Fibroblast of gingiva (primary cell): ENCODE measurements around the gene MGMT.

Experiments used
- DNase-seq: peaks from one replicate; pipeline ENCODE4 v3.0.0-alpha.2; 2011; ENCODE audit warnings: low read depth

The MGMT gene

DNA sequence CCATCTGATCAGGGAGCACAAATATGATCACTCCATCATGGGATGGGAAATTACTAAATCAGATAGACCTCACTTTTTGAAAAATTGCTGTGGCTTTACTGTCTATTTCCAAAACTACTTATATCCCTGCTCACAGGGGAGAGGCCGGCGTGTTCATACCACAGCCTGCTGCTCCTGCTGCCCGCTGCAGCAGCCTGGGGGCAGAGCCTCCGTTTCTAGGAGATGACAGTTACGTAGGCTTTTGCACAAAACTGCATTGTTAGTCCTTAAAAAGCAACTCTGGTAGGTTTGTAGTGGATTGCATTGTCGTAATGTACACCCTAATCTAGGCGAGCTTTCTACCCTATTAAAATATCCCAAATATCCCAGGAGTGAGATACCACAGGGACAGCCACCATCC lies 293.4 kb downstream of the MGMT start:
- no peak for DNase-seq

DNA sequence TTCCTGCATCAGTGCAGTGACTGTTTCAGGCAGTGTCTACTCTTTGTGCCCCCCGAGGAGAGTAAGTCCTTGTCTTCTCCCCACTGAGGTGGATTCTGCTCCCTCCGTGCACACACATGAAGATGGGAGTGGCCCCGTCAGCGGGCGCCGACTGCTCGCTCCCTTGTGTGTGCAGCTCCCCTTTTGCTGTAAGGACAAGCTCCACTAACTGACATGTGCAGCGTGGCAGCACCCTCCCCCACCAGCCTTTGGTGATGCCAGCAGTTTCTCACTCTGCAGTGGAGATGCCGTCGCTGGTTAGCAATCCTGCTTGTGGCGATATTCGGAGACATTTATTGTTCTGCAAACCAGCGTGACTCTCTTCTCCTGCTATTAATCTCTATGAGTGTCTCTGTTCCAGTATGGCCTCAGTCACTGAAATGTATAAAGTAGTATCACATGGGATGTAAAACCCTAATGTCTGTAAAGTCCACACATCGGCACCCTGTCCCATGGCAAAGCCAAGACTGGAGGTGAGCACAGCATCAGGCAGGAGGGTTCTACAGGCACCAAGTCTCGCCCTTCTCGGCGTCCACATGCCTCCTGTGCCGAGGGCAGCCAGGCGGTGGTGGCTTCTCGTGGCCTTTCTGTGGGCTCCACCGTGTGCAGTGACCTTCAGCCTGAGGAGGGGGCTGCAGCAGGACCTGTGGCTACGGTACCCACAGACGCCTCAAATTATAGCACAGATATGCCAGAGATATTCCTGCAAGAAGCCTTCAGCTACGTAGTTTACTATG lies 294.3 kb downstream of the MGMT start:
- DNase-seq, result no peak

DNA sequence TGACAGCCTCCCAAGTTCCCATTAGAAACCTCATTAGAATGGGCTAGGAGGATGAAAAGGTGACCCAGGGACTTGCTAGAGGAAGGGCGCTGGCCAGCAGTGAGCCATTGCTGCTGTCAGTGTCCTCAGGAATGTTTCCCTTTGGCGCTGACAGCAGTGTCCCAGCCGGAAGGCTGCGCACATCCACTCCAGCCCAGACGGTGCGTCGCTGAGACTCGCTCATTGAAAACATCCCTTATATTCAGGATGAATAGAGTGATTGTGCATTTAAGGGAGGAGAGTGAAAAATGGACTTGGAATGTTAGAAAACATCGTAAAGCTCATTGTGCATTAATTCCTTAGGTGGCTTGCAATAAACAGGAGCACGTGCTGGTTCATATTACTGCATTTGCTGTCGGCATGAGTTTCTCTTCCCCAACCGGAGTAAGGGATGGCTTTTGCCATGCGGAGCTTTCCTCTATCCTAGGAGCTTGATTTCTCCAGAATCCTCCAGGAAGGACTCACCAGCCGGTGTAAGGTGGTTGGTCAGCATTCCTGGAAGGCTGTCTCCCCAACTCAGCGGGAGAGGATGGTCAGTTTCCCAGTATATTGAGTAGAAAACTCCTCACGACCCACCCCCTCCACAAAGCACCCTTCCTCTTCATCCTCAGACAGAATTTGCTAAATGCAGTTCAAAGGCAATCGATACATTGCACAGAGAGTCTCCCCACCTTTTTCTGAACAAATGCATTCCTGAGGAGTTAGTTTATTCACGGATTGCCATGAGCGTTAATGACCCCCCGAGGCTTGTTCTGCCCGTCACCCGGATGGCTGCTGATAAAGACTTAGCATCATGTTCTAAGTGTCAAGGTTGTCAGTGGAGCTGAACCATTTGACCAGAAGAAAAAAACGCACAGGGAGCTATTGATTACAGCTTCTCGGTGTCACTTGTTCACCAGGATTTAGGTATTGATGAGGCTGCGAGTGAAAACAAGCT lies 295.2 kb downstream of the MGMT start:
- DNase-seq, result no peak

DNA sequence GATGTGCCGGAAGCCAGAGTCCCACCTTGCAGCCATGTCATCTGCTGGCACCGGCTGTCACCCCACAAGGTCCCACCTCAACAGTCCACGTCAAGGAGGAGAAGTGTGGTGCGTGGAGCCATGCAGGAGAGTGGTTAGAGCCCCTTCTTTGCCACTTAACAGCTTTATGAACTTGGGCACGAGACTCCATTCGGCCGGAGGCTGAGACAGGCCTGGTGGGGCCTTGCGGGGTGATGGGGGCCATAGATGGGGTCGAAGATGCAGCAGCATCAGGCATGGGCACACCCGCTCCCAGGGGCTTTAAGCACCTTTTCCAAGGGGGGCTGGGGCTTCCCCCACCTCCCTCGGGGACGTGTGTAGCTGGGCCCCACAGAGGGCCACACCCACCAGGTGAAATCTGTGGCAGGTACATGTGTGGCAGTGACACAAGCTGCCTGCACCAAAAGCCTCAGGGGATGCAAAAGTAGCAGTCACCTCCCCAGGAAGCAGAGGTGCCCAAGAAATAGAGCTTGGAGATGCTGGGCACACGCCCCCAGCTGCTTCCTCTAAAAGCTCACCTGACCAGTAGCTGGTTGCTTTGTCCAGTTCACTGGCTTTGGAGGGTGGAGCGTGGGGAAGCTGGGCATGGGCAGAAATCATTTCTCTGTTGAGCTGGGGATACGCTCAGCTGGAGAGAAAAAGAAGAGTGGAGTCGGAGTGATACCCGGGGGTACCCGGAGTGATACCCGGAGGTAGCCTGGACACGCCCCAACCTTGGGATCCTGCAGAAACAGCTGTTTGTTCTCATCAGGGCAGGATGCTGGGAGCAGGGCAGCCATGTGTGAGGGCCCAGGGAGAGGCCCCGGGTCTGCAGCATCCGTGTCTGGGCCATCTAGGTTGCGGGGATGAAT lies 297.2 kb downstream of the MGMT start:
- no peak for DNase-seq

DNA sequence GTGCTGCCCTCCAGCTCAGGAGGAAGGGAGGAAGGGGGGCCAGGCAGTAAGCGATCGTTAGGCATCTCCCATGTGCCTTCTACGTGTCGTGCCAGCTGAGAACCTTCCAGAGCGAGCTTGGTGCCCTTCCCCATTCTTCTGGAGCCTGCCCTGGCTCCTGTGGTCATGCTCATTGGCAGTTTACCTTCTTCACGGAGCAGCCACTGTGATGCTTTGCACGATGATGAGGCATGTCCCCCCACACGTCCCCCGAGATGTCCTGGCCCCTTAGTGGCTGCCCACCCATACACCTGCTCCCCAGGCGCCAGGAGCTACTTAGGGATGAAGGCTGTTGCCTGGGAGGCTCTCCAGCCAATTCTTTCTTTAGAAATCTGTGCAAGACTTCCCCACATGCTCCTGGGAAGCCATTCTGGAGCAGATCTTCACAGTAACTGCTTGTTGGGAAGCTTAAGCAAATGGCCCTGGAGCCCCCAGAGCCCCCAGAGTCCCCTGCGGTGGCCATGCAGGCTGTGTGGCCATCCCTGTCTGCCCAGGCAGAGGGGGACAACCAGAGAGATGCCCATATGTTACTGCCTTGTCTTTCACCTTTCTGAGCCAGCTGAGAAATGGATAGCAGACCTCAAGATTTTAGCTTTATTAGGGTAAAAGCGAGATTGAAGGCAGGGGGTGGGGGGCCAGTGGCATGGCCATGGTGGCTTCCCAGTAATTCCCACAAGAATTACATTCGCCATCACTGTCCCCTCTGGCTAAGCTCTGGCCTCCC lies 298.0 kb downstream of the MGMT start:
- no peak for DNase-seq

DNA sequence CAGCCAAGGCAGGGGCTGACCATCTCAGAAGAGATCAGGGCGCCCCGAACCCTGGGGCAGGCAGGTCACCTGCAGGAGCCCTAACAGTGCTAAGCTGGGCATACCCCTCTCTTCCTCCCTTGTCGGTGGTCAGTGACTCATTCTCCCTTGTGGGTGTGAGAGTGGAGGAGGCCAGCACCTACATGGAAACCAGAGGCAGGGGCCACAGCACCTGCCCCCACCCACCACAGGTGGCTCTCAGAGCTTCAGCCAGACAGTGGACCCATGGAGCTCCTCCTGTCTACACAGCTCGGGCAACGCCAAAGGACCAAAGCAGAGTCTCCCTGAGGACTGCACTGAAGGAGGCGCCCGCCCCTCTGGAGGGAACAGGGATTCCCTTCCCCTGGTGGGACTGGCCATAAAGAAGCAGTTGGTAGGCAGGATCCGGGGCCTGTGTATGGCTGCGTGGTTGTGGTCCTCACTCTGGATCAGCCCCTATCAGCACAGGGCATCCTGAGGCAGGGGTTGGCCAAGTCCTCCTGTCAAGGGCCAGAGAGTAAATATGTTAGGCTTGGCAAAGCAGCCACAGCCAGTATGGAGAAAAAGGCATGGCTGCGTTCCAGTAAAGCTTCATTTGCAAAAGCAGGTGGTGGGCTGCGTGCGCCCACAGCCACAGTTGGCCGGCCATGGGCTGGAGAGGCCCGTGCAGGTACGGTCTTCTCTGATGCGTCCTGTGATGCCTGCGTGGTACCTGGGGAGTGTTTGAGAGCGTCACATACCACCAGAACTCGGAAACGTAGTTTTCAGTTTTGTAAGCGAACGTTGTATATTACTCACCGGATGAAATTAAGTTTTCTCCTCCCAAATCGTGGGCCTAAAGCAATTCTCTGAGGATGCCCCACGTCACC lies 298.9 kb downstream of the MGMT start:
- no peak for DNase-seq

DNA sequence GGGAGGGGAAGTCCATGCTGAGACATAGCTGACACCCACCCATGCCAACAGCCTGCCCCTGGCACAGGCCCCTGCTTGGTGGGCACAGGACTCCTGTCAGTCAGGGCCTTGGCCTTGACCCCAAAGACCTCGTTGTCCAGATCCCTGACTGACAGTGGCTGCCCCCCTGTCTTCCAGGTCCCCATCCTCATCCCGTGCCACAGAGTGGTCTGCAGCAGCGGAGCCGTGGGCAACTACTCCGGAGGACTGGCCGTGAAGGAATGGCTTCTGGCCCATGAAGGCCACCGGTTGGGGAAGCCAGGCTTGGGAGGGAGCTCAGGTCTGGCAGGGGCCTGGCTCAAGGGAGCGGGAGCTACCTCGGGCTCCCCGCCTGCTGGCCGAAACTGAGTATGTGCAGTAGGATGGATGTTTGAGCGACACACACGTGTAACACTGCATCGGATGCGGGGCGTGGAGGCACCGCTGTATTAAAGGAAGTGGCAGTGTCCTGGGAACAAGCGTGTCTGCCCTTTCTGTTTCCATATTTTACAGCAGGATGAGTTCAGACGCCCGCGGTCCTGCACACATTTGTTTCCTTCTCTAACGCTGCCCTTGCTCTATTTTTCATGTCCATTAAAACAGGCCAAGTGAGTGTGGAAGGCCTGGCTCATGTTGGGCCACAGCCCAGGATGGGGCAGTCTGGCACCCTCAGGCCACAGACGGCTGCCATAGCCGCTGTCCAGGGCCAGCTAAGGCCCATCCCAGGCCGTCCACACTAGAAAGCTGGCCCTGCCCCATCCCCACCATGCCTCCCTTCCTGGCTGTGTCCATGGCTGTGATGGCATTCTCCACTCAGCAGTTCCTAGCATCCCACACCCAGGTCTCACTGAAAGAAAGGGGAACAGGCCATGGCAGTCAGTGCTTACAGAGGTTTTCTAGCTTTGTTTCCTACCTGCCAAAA lies 299.8 kb downstream of the MGMT start:
- DNase-seq, result no peak

DNA sequence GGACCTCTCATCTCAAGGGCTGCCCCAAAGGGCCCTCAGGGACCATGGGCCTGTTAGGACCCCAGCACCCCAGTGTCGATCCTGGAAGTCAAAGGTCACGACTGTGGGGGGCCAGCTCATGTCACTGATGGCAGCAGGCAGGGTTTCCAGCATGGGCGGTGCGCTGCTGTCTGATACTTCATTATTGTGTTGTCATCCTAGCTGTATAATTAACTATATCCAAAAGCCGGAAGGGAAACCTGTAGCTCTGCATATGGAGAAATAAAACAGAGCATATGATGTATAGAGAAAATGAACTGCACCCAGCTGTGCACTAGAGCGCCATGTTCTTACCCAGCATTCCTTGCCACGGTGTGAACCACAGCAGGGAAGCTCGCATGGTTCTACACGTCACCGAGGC lies 300.7 kb downstream of the MGMT start:
- DNase-seq, result no peak

DNA sequence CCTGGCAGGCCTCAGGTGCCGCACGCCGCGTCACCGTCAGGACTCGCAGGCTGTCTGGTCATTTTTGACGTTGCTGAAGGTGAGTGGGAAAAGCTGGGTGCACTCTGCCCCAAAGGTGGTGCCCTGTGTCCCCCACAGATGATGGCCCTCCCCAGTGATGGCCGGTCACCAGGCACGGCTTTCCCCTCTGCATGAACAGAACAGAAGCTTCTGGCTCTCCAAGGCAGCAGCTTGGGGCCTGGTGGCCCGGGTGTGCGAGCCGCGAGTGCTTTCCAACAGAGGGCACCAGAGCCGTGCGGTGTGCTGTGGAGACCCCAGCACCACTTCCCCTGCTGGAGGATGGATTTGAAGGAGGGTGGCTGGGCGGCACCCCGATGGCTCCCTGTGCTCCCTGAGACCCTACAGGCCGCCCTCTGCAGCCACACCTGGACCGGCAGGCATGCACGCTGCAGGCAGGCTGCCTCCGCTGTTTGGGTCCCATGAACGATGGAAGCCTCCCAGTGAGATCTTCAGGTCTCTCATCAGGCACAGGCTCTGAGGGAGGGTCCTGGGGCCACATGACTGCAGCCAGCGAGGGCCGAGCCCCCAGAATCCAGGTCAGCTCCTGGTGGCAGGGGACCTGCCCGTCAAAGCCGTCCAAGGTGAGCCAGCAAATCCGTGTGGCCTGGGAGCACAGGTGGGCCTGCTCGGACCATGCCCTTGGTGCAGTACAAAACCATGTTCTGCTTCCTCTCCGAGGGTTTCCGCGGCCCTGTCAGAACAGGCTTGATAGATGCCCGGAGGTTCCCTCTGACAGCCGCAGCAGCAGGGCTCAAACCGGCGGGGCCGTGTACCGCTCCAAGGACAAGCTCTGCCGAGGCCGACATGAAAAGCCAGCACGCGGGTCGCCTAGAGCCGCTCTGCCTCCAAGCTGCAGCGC lies 301.7 kb downstream of the MGMT start:
- DNase-seq, result no peak

DNA sequence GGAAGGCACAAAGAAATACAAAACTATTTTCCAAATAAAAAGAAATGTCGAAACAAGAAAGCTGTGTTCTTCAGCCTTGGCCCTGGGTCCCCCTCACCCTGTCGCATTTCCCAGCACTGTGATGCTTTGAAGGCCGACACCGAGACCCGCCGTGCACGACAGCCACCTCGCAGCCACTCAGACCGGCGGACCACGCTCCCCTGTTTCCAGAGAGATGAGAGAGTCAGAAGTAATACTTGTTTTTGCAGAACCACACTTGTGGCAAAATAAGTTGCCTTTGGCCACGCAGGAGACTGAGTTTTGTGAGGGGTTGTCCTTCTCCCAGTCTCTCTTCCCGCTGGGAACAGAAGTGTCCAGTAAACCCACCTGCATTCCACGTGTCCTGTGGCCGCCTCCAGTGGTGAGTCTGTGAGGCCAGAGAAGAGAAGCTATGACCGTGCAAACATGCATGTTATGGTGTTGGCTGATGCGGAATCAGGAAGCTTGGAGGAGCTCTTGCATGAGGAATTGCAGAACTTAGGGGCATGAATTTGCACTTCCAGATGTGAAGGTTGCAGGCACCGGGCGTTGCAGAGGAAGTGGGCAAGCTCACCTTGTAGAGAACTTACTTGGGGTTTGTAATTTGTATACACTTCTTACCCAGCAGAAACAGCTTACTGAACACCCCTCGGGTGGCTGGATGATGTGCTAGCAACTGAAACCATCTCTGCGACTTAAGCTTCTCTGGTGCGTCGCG lies 302.5 kb downstream of the MGMT start:
- no peak for DNase-seq

DNA sequence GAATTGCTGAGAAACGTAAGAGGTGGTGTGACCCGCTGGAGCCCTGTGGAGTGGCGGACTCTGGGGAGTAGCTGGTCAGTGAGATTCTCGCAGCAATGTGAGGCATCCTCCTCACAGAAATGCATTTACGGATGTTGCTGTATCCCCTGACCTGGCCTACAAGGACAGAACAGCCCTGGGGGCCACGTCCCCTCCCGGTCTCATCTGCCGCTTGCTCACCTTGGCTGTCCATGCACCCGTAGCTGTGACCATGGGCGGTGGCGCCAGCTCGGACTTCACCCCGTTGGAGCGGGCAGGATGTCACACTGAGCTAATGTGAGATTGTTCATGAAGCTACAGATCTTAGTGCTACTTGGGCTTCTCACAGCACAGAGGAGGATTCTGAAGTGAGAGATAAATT lies 303.2 kb downstream of the MGMT start:
- DNase-seq, result no peak

DNA sequence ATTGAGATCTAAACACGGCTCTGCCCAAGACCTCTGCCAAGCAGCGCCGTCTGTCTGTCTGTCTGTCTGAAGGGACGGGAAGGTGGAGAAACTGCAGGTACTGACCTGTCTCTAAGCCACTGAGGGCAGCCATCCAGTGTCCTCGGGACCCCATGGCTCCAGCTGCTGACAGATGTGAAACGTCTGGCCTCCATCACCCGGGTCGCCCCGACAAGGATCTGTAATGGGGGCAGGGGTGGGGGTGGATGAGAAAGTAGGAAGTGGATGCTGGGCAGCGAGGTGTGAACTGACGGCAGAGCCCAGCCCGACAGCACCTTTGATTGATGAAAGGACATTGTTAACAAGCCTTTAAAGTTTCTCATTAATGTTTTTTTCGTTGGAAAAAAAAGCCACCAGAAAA lies 304.0 kb downstream of the MGMT start:
- no peak for DNase-seq

DNA sequence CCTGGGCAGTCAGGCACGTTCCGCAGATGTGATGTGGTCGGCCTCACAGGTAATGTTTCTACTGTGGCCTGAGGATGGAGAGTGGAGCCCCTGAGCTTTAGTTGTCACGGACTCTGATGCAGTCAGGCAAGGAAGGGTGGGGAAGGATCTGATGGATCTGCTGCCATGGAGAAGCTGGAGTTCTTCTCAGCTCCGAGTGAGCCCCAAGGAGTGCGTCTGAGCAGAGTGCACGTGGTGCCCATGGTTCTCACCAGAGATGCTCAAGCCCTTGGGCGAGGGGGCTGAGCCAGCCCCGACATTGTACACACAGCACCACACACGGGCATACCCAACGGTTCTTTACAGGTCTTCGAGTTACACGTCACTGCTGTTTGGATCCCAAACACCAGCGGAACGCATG lies 304.5 kb downstream of the MGMT start:
- DNase-seq, result no peak

DNA sequence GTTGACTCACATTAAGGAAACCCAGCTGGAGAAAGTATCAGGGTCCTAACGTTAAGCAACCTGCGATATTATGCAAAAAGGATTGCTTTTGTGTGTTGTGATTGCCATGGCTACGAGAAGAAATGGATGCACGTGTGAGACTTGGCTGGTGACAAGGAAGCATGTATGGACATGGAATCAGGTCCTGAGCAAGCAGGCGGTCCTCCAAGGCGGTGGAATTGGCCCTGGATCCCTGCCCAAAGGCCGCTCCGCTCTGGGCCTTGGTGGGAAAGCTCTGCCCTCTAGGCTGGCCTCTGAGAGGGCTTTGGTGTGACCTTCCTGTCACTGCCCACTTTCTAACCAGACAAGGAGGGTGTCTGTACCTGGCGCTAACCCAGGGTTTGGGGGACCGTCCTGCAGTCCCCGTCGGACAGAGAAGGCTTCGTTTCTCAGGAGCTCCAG lies 305.0 kb downstream of the MGMT start:
- no peak for DNase-seq

DNA sequence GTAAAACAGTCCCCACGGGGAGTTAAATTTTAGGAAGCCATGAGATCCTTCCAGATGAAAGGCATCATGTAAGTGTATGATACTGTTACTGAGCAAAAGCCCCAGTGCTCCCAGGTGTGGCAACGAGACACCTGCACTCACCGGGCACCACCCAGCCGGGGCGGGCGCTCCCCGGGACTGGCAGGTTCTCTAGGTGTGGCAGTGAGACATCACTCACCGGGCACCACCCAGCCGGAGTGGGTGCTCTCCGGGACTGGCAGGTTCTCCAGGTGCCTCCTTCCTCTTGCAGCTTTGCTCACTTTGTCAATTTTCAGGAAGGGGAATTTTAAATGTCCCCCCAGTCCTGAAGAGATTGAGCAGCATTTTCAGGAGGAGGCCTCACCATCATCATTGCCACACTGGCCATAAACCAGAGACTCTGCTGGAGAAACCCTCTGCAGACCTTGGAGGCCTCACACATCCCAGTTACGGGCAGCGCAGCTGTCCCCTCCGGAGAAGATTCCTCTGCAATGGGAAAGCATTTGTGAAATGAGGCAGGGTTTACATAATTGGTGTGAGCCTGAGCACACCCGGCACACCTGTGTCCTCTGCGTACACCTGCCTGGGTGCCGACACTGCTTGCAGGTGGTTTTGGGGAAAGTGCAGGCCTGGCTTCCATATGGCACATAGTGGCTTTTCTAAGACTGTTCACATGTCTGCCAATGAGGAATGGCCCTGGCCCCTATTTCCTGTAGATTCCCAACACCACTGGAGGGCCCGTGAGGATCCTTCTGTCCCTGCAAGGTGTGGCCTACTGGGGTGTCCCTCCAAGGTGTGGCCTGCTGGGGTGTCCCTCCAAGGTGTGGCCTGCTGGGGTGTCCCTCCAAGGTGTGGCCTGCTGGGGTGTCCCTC lies 305.7 kb downstream of the MGMT start:
- no peak for DNase-seq

DNA sequence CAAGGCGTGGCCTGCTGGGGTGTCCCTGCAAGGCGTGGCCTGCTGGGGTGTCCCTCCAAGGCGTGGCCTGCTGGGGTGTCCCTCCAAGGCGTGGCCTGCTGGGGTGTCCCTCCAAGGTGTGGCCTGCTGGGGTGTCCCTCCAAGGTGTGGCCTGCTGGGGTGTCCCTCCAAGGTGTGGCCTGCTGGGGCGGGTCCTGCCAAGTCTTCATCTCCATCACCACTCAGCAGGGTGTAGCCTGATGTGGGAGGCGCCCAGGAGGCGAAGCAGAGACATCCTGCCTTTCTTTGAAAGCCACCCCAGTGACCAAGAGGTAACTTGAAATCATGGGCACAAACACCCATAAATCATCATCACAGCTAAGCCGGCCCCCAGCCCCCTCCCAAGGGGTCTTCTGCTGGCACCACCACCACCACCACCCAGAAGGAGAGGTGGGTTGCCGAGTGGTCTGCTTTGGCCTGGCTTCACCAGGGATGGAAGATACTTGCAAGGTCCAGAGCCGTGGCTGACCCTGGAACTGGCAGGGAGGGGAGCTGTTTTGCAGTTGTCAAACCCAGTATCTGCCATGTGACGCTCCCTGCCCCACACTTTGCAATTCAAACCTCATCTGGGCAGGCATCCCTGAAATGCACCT lies 306.4 kb downstream of the MGMT start:
- DNase-seq, result no peak
